Panc1 (cell line): ENCODE results near the gene ARL5C. TPM values are rescaled to one million over a fixed set of nuclear protein-coding genes. Genes with fewer than 3 reads are reported as not detected.

Experiments
- ATAC-seq: fragments of 200-7000 bp; cut with Tn5 transposase; 2 replicates; pipeline ENCODE4 v1.9.1; 2020; ENCODE audit warnings: mild to moderate bottlenecking, moderate library complexity
- BruUV-seq: library from RNA; stranded (reverse); fragments of 400-500 nt; replicated peaks from 2 replicates; lab custom pipeline; 2021; lab: Mats Ljungman, UMichigan
- CTCF ChIA-PET: fragments of 300-600 bp; sonication (Branson Sonifier 250); formaldehyde crosslinking; loops from one replicate; lab custom pipeline; 2022; ENCODE audit warnings: antibody characterized with exemption; lab: Charles Lee
- POLR2A ChIA-PET: fragments of 300-600 bp; sonication (Branson Sonifier 250); formaldehyde crosslinking; loops from one replicate; lab custom pipeline; 2022; ENCODE audit warnings: antibody characterized with exemption; lab: Charles Lee
- DNase-seq: peaks from one replicate; pipeline ENCODE4 v3.0.0-alpha.2; 2010; ENCODE audit warnings: low read depth, low spot score
- H3K27ac ChIP-seq: 2 replicates; pipeline ENCODE4 v1.5.1; 2011; ENCODE audit warnings: mild to moderate bottlenecking, low read length, inconsistent platforms
- H3K27me3 ChIP-seq: fragments of 200-500 bp; sonication (Bioruptor generic); 2 replicates; pipeline ENCODE4 v1.6.0; 2014; ENCODE audit warnings: low read length, inconsistent platforms; ENCODE audit not compliant: control insufficient read depth, insufficient read depth
- H3K36me3 ChIP-seq: fragments of 200-500 bp; sonication (Bioruptor generic); 2 replicates; pipeline ENCODE4 v1.5.1; 2014; ENCODE audit warnings: inconsistent platforms, mild to moderate bottlenecking, low read length, moderate library complexity; ENCODE audit not compliant: control insufficient read depth, insufficient read depth
- H3K4me1 ChIP-seq: 2 replicates; pipeline ENCODE4 v1.5.1; 2011; ENCODE audit warnings: inconsistent platforms, mild to moderate bottlenecking, low read length, moderate library complexity; ENCODE audit not compliant: control insufficient read depth, insufficient read depth
- H3K4me3 ChIP-seq, 2 experiments: 2 replicates each; pipeline ENCODE4 v1.5.1; 2011 to 2012; ENCODE audit warnings: low read depth in 2 of 2, low read length in 2 of 2, mild to moderate bottlenecking in 2 of 2, inconsistent platforms in 1 of 2, moderate library complexity in 1 of 2
- H3K9me3 ChIP-seq: fragments of 200-500 bp; sonication (Bioruptor generic); 2 replicates; pipeline ENCODE4 v1.5.1; 2014; ENCODE audit warnings: low read depth, mild to moderate bottlenecking, inconsistent platforms, low read length, moderate library complexity; ENCODE audit not compliant: control insufficient read depth, insufficient read depth
- POLR2AphosphoS5 ChIP-seq: IDR thresholded peaks from 2 replicates; pipeline ENCODE4 v1.6.1; 2012; ENCODE audit warnings: mild to moderate bottlenecking, low read depth, low read length, moderate library complexity
- REST ChIP-seq, 2 experiments: IDR thresholded peaks; 2 replicates each; pipeline ENCODE4 v1.6.1; 2011 to 2012; ENCODE audit warnings: low read depth in 2 of 2, control low read depth in 1 of 2, low read length in 1 of 2, mild to moderate bottlenecking in 1 of 2, moderate library complexity in 1 of 2; ENCODE audit not compliant: insufficient read depth in 1 of 2
- SIN3A ChIP-seq: IDR thresholded peaks from 2 replicates; pipeline ENCODE4 v1.6.1; 2012; ENCODE audit warnings: low read depth, mild to moderate bottlenecking, low read length, moderate library complexity, borderline replicate concordance; ENCODE audit not compliant: insufficient read depth
- TCF7L2 ChIP-seq: IDR thresholded peaks from 2 replicates; pipeline ENCODE4 v1.6.1; 2011; ENCODE audit warnings: mild to moderate bottlenecking, low read depth, low read length, inconsistent platforms
- in situ Hi-C: cut with HindIII; loops from 2 replicates; pipeline ENCODE4 v1.10.0; 2016; ENCODE audit warnings: low sequenced_read_pairs, low pct_unique_long_range_greater_than_20kb
- intact Hi-C: fragments of 100-400 bp; cut with micrococcal nuclease; formaldehyde crosslinking; loops from one replicate; pipeline ENCODE4 v1.10.0; 2022; ENCODE audit not compliant: unreplicated experiment
- total RNA-seq: library from RNA; stranded (reverse); gene quantifications from one replicate; pipeline ENCODE4 v1.2.1, GENCODE V29; 2021; ENCODE audit not compliant: unreplicated experiment
- TF ChIP-seq, protein P1 (sequence below): fragments of 450-650 bp; IDR thresholded peaks from 2 replicates; pipeline ENCODE4 v1.5.1; 2017; ENCODE audit warnings: mild to moderate bottlenecking

ARL5C gene
- total RNA-seq, 1 experiment from 2014 or later = not detected

GRCh38 chr17:39191750-39192510, 26.0 kb upstream of the ARL5C start:
- ChIA-PET CTCF (no interaction called here), POLR2A (no interaction called here)
- Histone ChIP-seq H3K9me3 (no peaks in the 10 kb centered on the region), H3K27ac (no peak overlapping the region), H3K27me3 (no peaks in the 10 kb centered on the region), H3K4me3 (no peak overlapping the region), H3K4me1 (peaks cover 12% of the 10 kb centered on the region), H3K36me3 (no peaks in the 10 kb centered on the region)
- no peak for TF ChIP-seq TCF7L2
- TF ChIP-seq, protein P1, sequence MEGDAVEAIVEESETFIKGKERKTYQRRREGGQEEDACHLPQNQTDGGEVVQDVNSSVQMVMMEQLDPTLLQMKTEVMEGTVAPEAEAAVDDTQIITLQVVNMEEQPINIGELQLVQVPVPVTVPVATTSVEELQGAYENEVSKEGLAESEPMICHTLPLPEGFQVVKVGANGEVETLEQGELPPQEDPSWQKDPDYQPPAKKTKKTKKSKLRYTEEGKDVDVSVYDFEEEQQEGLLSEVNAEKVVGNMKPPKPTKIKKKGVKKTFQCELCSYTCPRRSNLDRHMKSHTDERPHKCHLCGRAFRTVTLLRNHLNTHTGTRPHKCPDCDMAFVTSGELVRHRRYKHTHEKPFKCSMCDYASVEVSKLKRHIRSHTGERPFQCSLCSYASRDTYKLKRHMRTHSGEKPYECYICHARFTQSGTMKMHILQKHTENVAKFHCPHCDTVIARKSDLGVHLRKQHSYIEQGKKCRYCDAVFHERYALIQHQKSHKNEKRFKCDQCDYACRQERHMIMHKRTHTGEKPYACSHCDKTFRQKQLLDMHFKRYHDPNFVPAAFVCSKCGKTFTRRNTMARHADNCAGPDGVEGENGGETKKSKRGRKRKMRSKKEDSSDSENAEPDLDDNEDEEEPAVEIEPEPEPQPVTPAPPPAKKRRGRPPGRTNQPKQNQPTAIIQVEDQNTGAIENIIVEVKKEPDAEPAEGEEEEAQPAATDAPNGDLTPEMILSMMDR = no peak
- TF ChIP-seq POLR2AphosphoS5 = no peak
- no peak for TF ChIP-seq REST (IDR thresholded peaks at IDR 0.05; ENCODE audit: insufficient read depth in 1 of 2, low read depth in 2 of 2, low read length in 1 of 2)
- DNase-seq (no peak), ATAC-seq (no peak)
- BruUV-seq = no TSS peak
- intact Hi-C loops (no loop called here), in situ Hi-C loops (no loop called here)

GRCh38 chr17:39187152-39187830, 21.3 kb upstream of the ARL5C start:
- no TSS peak for BruUV-seq
- in situ Hi-C loops = no loop called here
- Histone ChIP-seq H3K27ac (no peak overlapping the region), H3K4me1 (no peaks in the 10 kb centered on the region), H3K9me3 (no peaks in the 10 kb centered on the region), H3K36me3 (no peaks in the 10 kb centered on the region), H3K4me3 (no peak overlapping the region), H3K27me3 (no peaks in the 10 kb centered on the region)
- no peak for ATAC-seq
- CTCF ChIA-PET = no interaction called here
- intact Hi-C loops = no loop called here
- DNase-seq = no peak
- TF ChIP-seq REST (IDR thresholded peaks at IDR 0.05; ENCODE audit: insufficient read depth in 1 of 2, low read depth in 2 of 2, low read length in 1 of 2) (no peak), TCF7L2 (no peak), POLR2AphosphoS5 (no peak), SIN3A (no peak)
- TF ChIP-seq, protein P1 = no peak
- POLR2A ChIA-PET = no interaction called here
